Omental fat pad (tissue), 4 donors: ENCODE data around the gene ARFGAP1. TPM values are rescaled to one million over a fixed set of nuclear protein-coding genes. Genes with fewer than 3 reads are reported as not detected.

Experiments used
- ATAC-seq: fragments of 150-250 bp; one replicate; pipeline ENCODE4 v1.9.1; 2016; ENCODE audit warnings: mild to moderate bottlenecking, moderate library complexity; ENCODE audit not compliant: low FRiP score
- DNase-seq: peaks from one replicate; pipeline ENCODE4 v3.0.0-alpha.2; 2019; ENCODE audit warnings: low spot score
- CTCF ChIP-seq, 3 donors: fragments of 450-650 bp; IDR thresholded peaks; one replicate each; pipeline ENCODE4 v1.5.1; 2016 to 2017; ENCODE audit warnings: antibody characterized with exemption in 3 of 3, mild to moderate bottlenecking in 3 of 3, moderate library complexity in 2 of 3
- total RNA-seq, 4 donors: library from RNA; depleted of rRNA; stranded (reverse); fragments of >200 nt; gene quantifications; one replicate each; pipeline ENCODE4 v1.1.0, GENCODE V29; 2016

ARFGAP1 gene
- total RNA-seq, 4 donors from 2014 or later: 29.2 to 59.7 (median 41.3) TPM

- TF ChIP-seq CTCF (IDR thresholded peaks at IDR 0.05): no peak
- DNase-seq (no peak), ATAC-seq (no peak)
Observed at GRCh38 chr20:63254606-63255384, 17.8 kb upstream of the ARFGAP1 start.

GRCh38 chr20:63255931-63256704 is 16.5 kb upstream of the ARFGAP1 start:
- DNase-seq: no peak
- ATAC-seq: no peak
- no peak for TF ChIP-seq CTCF (IDR thresholded peaks at IDR 0.05)

- no peak for DNase-seq
- no peak for ATAC-seq
- no peak for TF ChIP-seq CTCF (IDR thresholded peaks at IDR 0.05)
Observed at GRCh38 chr20:63256954-63257353, 15.7 kb upstream of the ARFGAP1 start.

GRCh38 chr20:63257629-63258028 is 15.0 kb upstream of the ARFGAP1 start:
- ATAC-seq: no peak
- TF ChIP-seq CTCF (IDR thresholded peaks at IDR 0.05): no peak
- DNase-seq: no peak

- no peak for DNase-seq
- no peak for TF ChIP-seq CTCF (IDR thresholded peaks at IDR 0.05)
- no peak for ATAC-seq
Observed at GRCh38 chr20:63258781-63259180, 13.8 kb upstream of the ARFGAP1 start.

GRCh38 chr20:63259734-63260460 is 12.7 kb upstream of the ARFGAP1 start:
- ATAC-seq (no peak), DNase-seq (no peak)
- no peak for TF ChIP-seq CTCF (IDR thresholded peaks at IDR 0.05)
